ENCODE measurements around the gene PNCK.
"Not testable (repeated sequence)": the region's sequence is repeated elsewhere in the genome, so short reads cannot be mapped to it uniquely, and the experiment has no call there.

Gene PNCK

DNA sequence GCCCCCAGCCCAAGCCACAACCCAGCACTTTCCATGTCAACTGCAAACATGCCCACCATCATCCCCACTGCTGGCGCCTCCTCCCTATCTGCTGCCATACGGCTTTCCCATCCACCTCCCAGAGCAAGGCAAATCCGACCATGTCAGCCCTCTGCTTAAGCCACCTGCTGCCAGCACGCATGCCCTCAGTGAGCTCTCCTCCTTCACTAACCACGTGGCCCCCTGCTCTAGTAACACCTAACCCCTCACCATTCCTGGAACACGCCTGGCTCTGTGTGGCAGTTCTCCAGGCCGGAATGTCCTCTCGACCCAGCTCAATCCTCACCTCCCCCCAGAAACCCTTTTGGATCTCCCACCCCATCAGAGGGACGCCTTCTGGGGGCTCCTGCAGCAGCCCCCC, 33.2 kb upstream of the PNCK start:
- Histone ChIP-seq H3K27ac (ENCODE audit: insufficient read depth, low read length, poor library complexity, severe bottlenecking) (no peak overlapping the region), H3K36me3 (ENCODE audit: control insufficient read depth, insufficient read depth, low read length) (peaks cover 29% of the 10 kb centered on the region), H3K4me3 (ENCODE audit: insufficient read depth, low read depth, low read length, poor library complexity, severe bottlenecking) (no peak overlapping the region), H3K4me1 (ENCODE audit: control insufficient read depth, insufficient read depth, low read length, poor library complexity, severe bottlenecking) (no peaks in the 10 kb centered on the region), H3K27me3 (replicated peaks; ENCODE audit: control insufficient read depth, insufficient read depth, low read length, poor library complexity, severe bottlenecking) (no peaks in the 10 kb centered on the region), H3K9me3 (ENCODE audit: control insufficient read depth, low read length) (no peaks in the 10 kb centered on the region)
- DNase-seq = no peak

DNA sequence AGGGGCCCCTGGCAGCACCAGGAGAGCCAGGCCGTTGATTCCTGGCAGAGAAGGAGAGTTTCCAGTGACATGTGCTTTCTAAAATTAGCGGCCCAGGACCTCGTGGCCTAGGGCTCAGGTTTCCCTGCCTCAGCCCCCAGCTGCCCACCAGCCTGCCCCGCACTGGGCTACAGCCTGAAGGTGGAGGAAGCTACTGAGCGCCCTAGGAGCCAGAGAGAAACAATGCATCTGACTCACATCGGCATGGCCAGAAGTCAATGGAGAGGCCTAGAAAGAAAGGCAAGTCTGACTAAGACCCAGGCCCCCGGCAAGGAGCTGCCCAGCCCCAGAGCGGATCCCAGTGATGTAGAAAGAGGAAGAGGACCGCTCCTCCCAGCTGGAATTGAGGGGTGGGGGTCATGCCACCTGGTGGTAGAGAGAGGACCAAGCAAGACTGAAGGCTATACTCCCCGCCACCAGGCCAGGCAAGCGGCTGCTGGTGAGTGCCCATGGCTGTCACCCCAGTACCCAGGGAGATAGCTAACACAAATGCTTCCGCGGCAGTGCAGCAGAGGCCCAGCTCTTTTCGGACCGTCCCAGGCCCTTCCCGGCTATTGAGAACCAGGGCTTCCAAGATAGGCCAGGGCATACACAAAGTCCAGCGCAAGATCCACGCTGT, 31.9 kb upstream of the PNCK start:
- not testable (repeated sequence) for H3K4me3 ChIP-seq (ENCODE audit: insufficient read depth, low read depth, low read length, poor library complexity, severe bottlenecking); H3K4me1 ChIP-seq (ENCODE audit: control insufficient read depth, insufficient read depth, low read length, poor library complexity, severe bottlenecking); H3K9me3 ChIP-seq (ENCODE audit: control insufficient read depth, low read length); H3K27ac ChIP-seq (ENCODE audit: insufficient read depth, low read length, poor library complexity, severe bottlenecking); H3K27me3 ChIP-seq (replicated peaks; ENCODE audit: control insufficient read depth, insufficient read depth, low read length, poor library complexity, severe bottlenecking); DNase-seq
- H3K36me3 ChIP-seq (ENCODE audit: control insufficient read depth, insufficient read depth, low read length) = peaks cover 32% of the 10 kb centered on the region

DNA sequence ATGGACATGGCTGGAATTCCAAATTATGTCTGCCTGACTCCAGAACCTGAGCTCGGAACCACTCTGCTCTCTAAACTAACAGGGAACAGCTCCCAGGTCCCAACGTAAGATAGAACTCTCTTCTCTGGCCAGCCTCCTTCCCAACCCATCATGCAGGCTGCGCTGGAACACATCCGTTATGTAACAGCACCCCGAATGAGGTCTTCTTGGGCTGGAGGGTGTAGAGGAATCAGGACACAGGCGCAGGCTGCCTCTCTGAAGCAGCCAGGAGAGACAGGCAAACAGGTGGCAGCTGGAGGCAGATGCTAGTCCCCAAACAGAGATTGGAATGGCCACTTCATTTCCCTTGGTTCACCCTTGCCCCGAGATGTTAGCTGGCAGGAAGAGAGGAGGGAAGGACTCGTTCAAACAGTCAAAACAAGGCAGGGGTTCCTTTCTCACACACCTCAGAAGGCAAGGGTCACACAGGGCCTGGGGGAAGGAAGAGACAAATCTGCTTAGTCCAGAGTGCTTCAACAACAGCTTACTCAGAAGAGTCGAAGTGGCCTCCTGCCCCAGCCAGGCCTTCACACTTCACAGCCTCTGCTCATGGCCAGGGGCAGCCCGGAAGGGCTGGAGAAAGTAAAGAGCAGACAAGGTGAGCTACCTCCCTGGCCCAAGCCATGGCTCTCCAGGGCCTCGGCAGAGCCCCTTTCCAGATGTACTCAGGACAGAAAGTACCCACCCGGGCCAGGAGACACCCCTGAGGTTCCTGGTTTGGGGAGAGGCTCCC, 31.2 kb upstream of the PNCK start:
- not testable (repeated sequence) for H3K4me1 ChIP-seq (ENCODE audit: control insufficient read depth, insufficient read depth, low read length, poor library complexity, severe bottlenecking); H3K27ac ChIP-seq (ENCODE audit: insufficient read depth, low read length, poor library complexity, severe bottlenecking); H3K9me3 ChIP-seq (ENCODE audit: control insufficient read depth, low read length); DNase-seq; H3K4me3 ChIP-seq (ENCODE audit: insufficient read depth, low read depth, low read length, poor library complexity, severe bottlenecking); H3K27me3 ChIP-seq (replicated peaks; ENCODE audit: control insufficient read depth, insufficient read depth, low read length, poor library complexity, severe bottlenecking)
- H3K36me3 ChIP-seq (ENCODE audit: control insufficient read depth, insufficient read depth, low read length) = peaks cover 27% of the 10 kb centered on the region

DNA sequence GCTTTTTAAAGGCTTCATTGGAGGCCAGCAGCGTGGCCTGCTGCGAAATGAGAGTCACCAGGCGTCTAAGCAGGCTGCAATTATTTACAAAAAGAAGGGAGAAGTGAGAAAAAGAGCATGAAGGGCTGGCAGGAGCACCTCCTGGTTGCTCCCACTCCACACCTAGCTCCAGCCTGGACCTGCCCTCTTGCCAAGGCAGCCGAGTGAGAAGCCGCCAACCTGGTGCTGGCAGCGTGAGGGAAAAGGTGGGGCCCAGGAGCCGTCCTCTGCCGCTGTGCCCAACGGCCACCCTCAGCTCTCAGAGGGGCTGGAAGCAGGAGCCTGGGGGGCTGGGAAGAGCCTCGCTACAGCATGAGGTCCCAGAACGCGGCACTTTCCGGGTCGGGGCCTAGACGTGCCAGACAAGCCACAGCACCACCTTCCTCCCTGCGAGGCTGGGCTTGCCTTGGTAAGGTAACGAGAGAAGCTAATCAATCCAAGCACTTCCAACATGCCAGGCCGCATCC, 30.5 kb upstream of the PNCK start:
- Histone ChIP-seq H3K36me3 (ENCODE audit: control insufficient read depth, insufficient read depth, low read length) (peaks cover 24% of the 10 kb centered on the region), H3K4me1 (ENCODE audit: control insufficient read depth, insufficient read depth, low read length, poor library complexity, severe bottlenecking) (no peaks in the 10 kb centered on the region)

DNA sequence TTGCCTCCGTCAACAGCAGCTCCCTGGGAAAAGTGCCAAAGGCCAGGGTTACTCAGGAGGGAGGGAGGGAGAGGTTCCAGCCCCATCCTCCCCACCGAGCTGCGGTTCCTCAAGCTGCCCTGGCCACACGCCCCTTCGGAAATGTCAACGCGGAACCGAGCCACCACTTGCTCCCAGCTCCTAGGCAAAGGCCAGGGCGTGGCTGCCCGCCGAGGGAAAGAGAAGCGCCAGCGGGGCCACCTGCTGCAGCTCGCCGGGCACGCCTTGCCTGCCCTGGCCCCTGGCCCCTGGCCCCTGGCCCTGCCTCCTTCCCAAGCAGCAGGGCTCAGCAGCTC, 29.4 kb upstream of the PNCK start:
- H3K9me3 ChIP-seq (ENCODE audit: control insufficient read depth, low read length) = no peaks in the 10 kb centered on the region
- H3K27me3 ChIP-seq (replicated peaks; ENCODE audit: control insufficient read depth, insufficient read depth, low read length, poor library complexity, severe bottlenecking) = no peaks in the 10 kb centered on the region
- DNase-seq = no peak
- H3K4me3 ChIP-seq (ENCODE audit: insufficient read depth, low read depth, low read length, poor library complexity, severe bottlenecking) = no peak overlapping the region
- H3K27ac ChIP-seq (ENCODE audit: insufficient read depth, low read length, poor library complexity, severe bottlenecking) = no peak overlapping the region
- no peaks in the 10 kb centered on the region for H3K4me1 ChIP-seq (ENCODE audit: control insufficient read depth, insufficient read depth, low read length, poor library complexity, severe bottlenecking)
- H3K36me3 ChIP-seq (ENCODE audit: control insufficient read depth, insufficient read depth, low read length) = peaks cover 24% of the 10 kb centered on the region

More for the DNA sequence above, 30.5 kb upstream of the PNCK start:
- DNase-seq = no peak
- Histone ChIP-seq H3K9me3 (ENCODE audit: control insufficient read depth, low read length) (no peaks in the 10 kb centered on the region), H3K27ac (ENCODE audit: insufficient read depth, low read length, poor library complexity, severe bottlenecking) (no peak overlapping the region), H3K27me3 (replicated peaks; ENCODE audit: control insufficient read depth, insufficient read depth, low read length, poor library complexity, severe bottlenecking) (no peaks in the 10 kb centered on the region), H3K4me3 (ENCODE audit: insufficient read depth, low read depth, low read length, poor library complexity, severe bottlenecking) (no peak overlapping the region)

DNA sequence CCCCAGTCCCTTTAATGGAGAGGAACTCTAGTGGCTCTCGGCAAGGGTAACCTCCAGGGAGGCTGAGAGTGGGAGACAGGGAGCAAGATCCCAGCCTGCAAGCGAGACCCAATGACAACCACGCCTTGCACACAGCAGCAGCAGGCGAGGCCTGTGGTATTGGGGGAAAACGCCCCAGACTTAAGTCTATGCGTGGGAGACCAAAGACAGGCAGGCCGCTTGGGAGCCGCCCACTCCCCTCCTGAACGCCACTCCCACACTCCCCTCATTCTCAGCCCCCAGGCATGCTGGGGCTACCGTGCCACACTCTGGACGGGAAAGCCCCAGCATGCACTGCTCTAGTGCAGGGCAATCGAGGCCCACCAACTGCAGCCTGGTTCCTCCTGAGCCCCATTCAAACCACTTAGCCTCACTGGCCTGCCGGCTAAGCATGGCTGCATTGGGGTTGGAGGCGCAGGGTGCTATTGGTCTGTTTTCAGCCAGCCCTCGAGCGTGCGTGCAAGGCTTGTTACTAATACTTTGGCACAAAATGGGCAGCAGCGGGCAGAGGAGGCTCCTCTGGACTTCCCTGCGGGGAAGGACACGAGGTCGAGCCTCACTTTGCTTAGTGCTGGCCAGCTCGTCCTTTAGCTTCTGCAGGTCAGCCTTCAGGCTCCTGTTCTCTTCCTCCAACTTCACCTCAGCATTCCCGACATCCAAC, 28.9 kb upstream of the PNCK start:
- H3K9me3 ChIP-seq (ENCODE audit: control insufficient read depth, low read length) = no peaks in the 10 kb centered on the region
- no peak for DNase-seq
- H3K27ac ChIP-seq (ENCODE audit: insufficient read depth, low read length, poor library complexity, severe bottlenecking) = no peak overlapping the region
- H3K4me1 ChIP-seq (ENCODE audit: control insufficient read depth, insufficient read depth, low read length, poor library complexity, severe bottlenecking) = no peaks in the 10 kb centered on the region
- H3K4me3 ChIP-seq (ENCODE audit: insufficient read depth, low read depth, low read length, poor library complexity, severe bottlenecking) = no peak overlapping the region
- no peaks in the 10 kb centered on the region for H3K27me3 ChIP-seq (replicated peaks; ENCODE audit: control insufficient read depth, insufficient read depth, low read length, poor library complexity, severe bottlenecking)
- H3K36me3 ChIP-seq (ENCODE audit: control insufficient read depth, insufficient read depth, low read length) = peaks cover 24% of the 10 kb centered on the region

DNA sequence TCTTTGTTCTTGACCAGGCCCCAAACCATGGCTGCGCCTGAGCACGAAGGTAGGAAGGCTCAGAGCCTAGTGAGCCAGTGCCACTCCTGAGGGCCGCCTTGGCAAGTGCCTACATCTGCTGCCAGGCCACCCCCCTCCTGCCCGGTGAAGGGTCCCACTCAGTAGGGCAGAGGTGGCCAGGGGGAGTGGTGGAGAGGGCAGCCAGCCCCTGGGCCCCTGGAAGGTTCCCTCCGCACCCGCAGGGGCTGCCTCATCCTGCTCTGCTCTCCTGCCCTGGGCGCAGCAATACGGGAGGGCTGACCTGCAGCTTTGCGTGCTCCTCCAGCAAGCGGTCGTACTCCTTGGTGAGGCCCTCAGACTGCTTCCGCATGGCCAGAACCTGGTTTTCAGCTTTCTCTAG, 28.1 kb upstream of the PNCK start:
- no peak overlapping the region for H3K27ac ChIP-seq (ENCODE audit: insufficient read depth, low read length, poor library complexity, severe bottlenecking)
- H3K36me3 ChIP-seq (ENCODE audit: control insufficient read depth, insufficient read depth, low read length) = peaks cover 24% of the 10 kb centered on the region
- H3K9me3 ChIP-seq (ENCODE audit: control insufficient read depth, low read length) = no peaks in the 10 kb centered on the region
- DNase-seq = no peak
- H3K27me3 ChIP-seq (replicated peaks; ENCODE audit: control insufficient read depth, insufficient read depth, low read length, poor library complexity, severe bottlenecking) = no peaks in the 10 kb centered on the region
- no peak overlapping the region for H3K4me3 ChIP-seq (ENCODE audit: insufficient read depth, low read depth, low read length, poor library complexity, severe bottlenecking)
- H3K4me1 ChIP-seq (ENCODE audit: control insufficient read depth, insufficient read depth, low read length, poor library complexity, severe bottlenecking) = no peaks in the 10 kb centered on the region

DNA sequence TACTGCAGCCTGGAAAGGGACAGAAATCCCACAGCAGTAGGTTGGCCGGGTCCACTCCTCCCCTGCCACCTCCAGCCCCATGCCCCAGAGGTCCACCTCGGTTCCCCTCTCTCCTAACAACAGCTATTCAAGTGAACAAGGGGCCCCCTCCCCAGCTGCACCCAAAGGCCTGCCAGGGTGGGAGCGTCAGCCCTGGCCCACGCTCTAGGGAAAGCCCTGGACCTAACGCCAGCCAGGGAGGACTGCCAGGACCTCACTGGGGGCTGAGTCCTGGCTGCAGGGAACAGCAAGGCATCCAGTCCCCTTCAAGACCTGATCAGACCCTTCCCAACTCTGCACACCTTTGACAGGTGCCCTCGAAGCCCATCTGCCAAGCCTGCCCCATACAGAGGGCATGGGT, 27.4 kb upstream of the PNCK start:
- peaks cover 24% of the 10 kb centered on the region for H3K36me3 ChIP-seq (ENCODE audit: control insufficient read depth, insufficient read depth, low read length)

DNA sequence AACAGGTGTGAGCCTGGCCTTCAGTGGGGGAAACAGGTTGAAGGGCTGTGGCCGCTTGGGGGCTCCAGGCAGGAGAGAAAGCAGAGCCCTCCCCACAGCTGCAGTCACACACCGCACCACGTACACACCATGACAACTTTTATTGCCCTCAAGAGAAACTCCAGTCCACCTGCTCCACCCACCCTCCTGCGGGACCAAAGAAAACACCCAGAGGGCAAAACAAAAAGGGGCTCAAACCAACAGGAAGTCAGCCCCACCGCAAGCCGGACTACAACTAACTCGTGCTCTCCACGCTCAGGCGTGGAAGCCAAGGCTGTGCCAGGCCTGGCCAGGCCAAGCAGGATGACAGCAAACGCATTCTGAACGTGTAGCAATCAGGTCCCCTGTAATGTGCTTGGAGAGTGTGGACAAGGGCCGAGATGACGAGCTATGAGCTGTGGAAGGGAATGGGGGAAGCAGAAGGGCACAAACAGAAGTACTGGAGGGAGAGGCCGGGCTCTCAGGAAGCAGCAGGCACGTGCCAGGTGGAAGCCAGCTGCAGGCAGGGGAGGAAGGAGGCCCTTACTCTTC, 26.8 kb upstream of the PNCK start:
- no peak overlapping the region for H3K4me3 ChIP-seq (ENCODE audit: insufficient read depth, low read depth, low read length, poor library complexity, severe bottlenecking)
- no peak overlapping the region for H3K27ac ChIP-seq (ENCODE audit: insufficient read depth, low read length, poor library complexity, severe bottlenecking)
- no peaks in the 10 kb centered on the region for H3K27me3 ChIP-seq (replicated peaks; ENCODE audit: control insufficient read depth, insufficient read depth, low read length, poor library complexity, severe bottlenecking)
- peaks cover 24% of the 10 kb centered on the region for H3K36me3 ChIP-seq (ENCODE audit: control insufficient read depth, insufficient read depth, low read length)
- no peaks in the 10 kb centered on the region for H3K4me1 ChIP-seq (ENCODE audit: control insufficient read depth, insufficient read depth, low read length, poor library complexity, severe bottlenecking)
- no peak for DNase-seq
- no peaks in the 10 kb centered on the region for H3K9me3 ChIP-seq (ENCODE audit: control insufficient read depth, low read length)

More for the DNA sequence above, 27.4 kb upstream of the PNCK start:
- no peak overlapping the region for H3K4me3 ChIP-seq (ENCODE audit: insufficient read depth, low read depth, low read length, poor library complexity, severe bottlenecking)
- H3K27ac ChIP-seq (ENCODE audit: insufficient read depth, low read length, poor library complexity, severe bottlenecking) = no peak overlapping the region
- H3K4me1 ChIP-seq (ENCODE audit: control insufficient read depth, insufficient read depth, low read length, poor library complexity, severe bottlenecking) = no peaks in the 10 kb centered on the region
- H3K9me3 ChIP-seq (ENCODE audit: control insufficient read depth, low read length) = no peaks in the 10 kb centered on the region
- DNase-seq = no peak
- no peaks in the 10 kb centered on the region for H3K27me3 ChIP-seq (replicated peaks; ENCODE audit: control insufficient read depth, insufficient read depth, low read length, poor library complexity, severe bottlenecking)
